HUDEP-2 (cell line): ENCODE data around the gene ABHD16A.

Experiments used
- DNase-seq, 76 experiments: peaks; one replicate each; lab custom pipeline; 2025; ENCODE audit not compliant: unreplicated experiment in 76 of 76; lab: John Stamatoyannopoulos, UW

Gene ABHD16A

DNA sequence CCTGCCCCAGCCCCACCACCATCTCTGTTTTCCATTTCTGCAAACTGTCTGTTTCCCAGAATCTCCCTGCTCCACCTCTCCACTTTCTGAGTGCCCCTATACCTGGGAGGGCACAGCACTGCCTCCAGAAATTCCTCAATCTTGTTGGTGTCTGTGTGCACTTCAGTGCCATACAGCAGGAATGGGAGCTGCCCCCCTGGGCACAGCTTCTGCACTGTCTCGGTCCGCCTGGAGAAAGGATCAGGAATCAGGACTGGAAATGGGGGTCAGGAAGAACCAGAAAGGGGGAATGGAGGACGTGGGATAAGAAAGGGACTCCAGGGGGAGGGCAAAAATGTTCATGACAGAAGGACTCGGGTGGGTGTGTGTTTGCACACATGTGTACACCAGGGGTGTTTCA lies 30.6 kb upstream of the ABHD16A start:
- DNase-seq = no peak

DNA sequence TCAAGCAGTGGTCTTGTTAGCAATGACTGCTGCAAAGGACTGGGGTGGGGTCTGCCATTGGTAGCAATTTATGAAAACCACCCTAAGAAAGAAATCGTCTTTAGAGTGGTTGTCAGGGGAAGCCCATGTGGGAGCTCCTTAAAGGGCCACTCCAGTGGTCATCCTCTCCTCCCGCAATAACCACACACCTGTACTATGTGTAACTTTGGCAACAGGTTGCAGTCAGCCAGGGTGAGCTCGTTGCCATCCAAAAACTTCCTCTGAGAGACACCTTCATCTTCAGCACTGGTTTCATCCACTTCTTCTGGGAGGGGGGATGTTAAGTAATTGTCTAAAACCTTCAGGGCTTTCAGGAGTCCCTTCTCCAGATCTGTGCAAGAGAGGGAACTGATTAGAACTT lies 28.9 kb upstream of the ABHD16A start:
- no peak for DNase-seq

DNA sequence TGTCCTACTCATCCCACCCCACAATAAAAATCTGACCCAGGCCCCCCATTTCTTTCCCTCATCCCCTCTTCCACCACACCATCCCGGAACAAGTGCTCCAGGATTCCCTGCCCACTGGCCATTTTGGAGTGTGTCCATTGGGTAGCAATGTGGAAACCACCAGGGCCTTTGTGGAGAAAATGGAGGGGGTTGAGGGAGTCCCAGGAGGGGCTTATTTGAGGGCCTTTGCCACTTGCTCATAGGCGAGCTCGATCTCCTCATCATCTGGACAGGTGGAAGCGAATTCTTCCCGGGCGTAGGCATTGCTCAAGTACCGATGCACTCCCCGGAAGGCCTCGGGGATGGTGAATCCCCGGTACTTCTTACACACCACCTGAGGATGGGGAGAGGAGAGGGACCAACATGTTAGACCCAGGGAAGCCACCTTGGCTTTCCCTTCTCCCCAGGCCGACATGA lies 27.5 kb upstream of the ABHD16A start:
- DNase-seq = no peak

DNA sequence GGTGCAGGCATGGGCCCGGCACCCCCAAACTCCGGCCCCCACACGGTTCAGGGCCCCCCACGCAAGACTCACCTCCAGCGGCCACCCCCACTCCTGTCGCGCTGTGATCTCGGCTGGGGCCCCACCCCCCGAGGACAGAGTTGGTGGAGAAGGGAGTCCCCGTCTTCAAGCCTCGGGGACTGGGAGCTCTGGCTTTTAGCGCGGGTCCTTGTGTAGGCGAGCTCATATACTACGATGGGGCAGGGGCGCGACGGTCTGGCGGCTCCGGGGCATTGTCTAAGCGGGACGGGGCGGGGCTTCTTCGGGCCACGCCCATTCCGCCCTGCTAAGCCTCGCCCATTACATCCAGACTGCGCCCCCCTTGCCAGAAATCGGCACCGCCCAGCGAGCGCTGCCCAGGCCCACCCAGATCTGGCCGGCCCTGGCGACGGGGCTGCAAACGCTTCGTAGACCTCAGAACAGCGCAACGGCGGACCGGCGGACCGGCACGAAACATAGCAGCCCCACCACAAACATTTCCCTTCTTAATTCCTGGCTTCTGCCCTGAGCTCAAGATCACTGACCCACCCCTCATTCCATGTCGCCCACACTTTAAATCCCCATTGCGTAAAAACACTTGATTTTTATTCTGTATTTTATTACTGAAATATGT lies 27.0 kb upstream of the ABHD16A start:
- peak in 60 of 76 experiments; percentile 15 to 99 (median 62) for DNase-seq

DNA sequence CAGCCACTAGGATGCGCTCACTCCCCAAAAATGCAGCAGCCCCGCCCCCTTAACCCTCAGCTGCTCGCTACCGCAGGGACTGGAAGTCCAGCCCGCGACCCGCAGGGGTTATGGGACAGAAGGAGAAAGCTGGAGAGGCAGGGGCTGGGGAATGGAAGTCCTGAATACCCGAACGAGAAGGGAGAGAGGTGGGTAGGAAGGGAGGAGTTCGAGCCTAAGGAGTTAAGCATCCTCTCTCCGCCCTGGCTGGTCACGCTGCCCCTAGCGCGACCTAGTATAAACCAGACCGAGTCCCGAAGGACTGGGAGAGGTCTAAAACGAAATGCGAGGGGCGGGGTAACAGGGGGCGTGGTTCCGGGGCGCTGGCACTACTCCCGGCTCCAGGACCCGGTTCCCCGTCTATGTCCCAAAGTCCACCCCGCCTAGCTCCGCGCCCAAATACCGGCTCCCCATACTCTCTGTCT lies 26.4 kb upstream of the ABHD16A start:
- peak in 73 of 76 experiments; percentile 39 to 99 (median 79) for DNase-seq

DNA sequence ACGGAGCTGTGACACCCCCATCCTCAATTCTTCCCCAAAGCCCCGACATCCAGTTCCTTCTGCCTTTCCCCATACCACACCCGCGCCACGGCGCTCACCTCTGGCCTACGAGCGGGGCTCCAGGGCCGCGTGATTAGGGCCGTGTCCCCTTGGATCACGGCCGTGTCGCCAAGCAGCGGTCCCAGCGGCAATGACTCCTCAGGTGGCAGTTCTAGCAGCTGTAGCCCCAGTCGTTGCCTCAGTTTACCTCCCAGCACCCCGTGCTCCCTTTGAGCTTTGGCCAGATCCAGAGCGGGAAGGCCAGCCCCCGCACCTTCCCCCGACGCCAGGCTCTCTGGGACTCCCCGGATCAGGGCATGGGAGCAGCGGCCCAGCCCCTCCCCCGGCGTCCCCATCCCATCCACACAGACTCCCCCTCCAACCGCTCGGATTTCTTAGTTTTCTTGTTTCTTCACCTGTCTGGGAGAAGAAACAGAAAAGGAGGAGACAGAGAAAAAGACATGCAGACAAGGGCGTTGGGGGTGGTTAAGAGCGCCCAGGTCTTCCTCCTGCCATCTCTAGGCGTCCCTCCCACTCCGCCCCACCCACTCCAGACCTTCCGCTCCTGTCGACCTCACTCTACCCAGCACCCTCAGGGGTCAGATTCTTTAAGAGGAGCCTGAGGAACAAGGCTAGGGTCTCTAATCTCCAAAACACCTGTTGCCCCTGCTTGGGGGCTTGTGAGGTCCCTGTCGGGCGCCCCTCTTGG lies 25.8 kb upstream of the ABHD16A start, which contains the start of gene DDAH2:
DDAH2 (minus strand) TSS at position 533 of the 748 bp plus-strand sequence; CDS start at position 395, 138 bp downstream.
- peak in 2 of 76 experiments; percentile 46 to 96 for DNase-seq

DNA sequence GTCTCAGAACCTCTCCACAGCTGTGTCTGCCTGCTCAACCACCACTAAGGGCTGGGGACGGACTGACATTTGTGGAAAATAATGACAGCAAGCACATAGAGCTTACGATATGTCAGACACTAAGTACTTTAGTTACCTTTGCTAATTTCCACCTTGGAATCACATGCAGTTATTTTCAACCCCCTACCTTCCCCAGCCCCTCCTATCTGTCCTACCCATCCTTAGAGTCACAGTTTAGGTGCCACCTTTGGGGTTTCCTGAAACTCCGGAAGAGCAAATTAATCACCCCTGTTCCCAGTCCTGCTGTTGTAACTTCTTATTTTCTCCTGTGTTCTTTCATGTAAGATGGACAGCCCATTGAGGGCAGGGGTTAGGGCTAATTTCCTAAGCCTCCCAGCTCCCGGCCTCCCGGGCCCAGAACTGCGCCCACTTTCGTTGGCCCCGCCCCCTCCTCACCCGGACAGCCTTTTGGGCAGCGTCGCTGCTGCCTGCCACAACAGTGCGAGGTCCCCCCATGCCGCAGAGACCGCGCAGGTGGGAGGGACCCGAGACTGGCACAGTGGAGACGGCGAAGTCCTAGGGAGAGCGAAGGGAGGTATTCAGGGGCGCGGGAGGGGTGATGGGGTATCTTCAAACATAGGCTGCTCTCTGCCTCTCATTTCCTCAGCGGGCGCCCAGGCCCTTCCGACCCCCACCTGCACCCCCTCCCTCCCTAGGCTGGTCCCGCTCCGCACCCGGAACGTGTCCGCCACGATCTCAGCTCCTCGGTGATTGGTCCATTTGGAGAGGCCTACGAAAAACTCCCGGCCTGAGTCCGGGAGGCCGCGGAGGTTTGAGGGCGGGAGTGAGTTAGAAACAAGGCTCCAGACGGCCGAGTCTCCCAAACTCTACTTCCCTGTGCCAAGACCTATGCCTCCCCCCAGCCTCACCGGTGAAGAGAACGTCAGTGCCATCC lies 24.9 kb upstream of the ABHD16A start:
- peak in 3 of 76 experiments; percentile 24 to 38 (median 26) for DNase-seq

DNA sequence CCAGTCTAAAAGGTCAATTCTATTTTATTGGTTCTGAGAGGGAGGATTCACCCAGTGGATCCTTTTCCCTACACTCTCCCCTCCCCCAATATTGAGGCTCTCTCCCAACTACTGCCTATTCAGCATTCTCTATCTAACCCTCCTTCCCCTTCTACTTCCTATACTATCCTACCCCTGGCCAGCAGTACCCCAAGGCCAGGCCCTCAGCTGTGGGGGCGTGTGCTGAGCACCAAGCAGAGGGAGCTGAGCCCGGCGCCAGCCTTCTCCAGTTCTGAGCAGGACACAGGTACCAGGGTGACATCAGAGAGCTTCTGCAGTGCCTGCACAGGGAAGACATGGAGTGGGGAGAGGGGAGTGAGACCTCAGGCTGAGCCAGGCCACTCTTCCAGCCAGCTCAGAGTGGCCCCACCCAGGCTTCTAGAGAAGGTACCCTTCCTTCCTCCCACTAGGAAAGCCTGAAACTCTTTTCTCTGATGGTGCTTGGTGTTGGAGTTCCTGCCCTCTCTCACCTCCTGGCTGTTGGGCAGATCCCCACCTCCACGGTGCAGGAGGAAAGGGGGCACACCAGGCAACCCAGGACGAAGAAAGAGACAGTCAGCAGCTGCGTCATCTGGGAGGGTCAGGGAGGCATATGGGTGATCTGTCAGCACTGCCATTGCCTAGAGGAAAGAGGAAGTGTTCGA lies 24.1 kb upstream of the ABHD16A start:
- DNase-seq = peak in 27 of 76 experiments; percentile 18 to 47 (median 32)

DNA sequence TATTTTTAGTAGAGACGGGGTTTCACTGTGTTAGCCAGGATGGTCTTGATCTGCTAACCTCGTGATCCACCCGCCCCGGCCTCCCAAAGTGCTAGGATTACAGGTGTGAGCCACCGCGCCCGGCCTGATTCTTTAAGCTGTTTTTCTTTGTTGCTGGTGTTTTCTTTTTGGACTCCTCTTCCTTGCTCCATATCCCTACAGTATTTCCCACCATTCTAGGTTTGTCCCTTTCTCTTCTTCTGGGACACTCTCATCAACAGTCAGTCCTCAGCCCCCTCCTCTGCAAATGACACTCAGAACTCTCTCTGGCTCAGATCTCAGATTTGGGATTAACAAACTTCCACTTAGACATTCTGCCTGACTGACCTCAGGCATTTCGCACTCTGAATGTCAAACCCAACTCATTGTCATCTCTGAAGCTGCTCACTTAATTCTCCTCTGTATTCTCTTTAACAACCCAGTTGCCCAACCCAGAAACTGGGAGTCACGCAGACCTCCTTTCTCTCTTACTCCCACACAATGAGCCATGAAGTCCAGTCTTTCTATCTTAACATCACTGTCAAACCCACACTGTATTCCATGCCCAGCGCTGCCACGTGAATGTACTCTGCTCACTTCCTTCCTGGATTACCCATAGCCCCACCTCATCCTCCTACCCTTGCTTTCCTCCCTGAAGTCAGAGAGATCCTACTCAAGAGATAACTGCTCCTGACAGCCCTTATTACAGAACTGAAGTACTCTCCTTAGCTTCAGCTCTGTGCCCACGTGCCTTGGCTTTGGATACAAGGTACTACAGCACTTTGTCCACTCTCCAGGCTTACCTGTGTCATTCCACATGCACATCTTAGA lies 22.6 kb upstream of the ABHD16A start:
- DNase-seq = peak in 27 of 76 experiments; percentile 8 to 53 (median 31)

DNA sequence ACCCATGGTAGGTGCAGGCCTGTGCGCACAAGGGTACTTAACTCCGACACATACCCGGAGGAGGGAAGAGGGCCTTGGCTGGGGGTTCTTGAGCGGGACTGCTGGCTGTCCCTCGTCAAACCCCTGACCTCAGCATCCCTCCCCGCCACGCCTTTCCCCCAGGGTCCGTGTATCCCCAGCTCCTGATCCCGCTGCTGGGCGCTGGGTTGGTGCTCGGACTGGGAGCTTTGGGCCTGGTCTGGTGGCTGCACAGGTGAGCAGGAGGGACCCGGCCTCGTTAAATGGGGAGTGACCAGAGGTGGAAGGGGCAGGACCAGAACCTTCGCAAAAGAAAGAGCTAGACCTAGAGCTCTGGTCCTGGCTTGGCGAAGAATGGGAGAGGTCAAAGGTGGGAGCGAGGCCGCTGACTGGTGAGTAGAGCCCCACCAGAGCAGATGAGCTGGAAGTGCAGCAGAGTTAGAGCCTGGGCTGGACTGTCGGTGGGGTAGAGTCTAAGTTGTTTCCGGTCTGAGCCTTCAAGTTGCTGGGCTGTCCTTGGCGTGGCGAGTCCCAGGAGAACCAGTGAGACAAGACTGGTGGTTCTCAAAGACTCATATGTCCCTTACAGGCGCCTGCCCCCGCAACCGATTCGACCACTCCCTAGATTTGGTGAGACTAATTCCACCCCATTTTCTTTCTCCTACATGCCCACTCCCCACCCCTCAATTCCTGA lies 21.0 kb upstream of the ABHD16A start:
- no peak for DNase-seq

DNA sequence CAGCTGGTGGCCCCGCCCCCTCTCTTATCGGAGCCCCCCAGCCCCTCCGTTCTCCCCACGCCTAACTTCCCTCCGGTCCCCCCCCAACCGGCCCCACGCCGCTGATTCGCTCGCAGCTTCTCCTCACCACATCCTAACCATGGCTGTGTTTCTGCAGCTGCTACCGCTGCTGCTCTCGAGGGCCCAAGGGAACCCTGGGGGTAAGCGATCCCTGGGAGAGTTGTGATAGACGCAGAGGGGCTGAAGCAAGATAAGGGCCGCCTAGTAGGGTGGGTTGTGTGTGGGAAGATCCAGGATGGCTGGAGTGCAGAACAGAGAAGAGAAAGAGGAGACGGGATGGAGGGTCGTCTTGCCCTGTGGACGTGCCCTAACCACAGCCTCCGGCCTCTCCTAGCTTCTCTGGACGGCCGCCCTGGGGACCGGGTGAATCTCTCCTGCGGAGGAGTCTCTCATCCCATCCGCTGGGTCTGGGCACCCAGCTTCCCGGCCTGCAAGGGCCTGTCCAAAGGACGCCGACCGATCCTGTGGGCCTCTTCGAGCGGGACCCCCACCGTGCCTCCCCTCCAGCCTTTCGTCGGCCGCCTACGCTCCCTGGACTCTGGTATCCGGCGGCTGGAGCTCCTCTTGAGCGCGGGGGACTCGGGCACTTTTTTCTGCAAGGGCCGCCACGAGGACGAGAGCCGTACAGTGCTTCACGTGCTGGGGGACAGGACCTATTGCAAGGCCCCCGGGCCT lies 20.3 kb upstream of the ABHD16A start, which contains the start of gene MPIG6B:
MPIG6B (plus strand) TSS at position 129 of the 735 bp plus-strand sequence; CDS start at position 140, 11 bp downstream.
- no peak for DNase-seq

DNA sequence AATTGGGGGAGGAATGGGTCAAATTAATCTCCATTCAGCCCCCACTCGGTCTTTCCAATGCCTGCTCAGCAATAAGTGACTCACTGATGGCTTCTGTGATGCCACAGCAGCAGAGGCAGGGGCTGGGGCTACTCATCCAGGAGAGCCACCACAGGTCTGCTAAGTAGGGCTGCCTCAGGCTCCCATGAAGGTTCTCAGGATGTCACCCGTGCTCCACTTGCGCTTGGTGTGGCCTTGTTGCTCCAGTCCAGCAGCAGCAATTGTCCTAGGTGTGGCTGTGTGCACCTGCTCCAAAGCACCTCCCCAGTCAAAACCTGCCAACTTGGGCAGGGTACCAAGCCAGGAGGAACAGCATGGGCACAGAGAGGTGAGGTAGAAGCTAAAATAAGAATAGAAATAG lies 19.0 kb upstream of the ABHD16A start:
- DNase-seq = no peak

DNA sequence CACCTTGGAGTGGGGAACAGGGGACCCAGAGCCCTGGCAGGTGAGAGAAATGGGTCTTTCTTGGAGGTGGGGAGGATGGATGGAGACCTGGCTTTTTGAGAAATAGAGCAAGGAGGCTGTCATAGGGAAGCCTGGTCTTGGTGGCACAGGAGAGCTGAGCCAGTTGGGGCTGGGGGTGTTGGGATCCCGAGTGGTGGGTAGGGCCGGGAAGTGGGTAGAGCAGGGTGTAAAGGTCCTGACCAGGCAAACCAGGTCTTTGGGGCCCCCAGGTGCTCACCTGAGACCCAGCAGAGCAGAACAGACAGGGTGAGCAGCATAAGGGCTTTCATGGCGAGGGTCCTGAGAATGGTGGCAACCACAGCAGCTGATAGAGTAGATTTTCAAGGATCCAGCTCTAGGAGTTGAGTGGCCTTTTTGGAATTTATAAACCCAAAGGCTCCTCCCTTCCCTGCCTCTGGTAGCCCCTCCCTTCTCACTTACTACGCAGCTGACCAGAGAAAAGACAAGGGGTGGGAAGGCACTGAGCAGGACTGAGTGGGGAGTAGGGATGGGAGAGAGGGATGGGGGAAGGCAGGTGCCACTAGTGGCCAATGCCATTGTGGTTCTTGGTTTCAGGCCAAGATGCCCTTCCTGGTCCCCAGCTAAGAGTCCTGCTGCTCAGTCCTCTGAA lies 18.4 kb upstream of the ABHD16A start, which contains the start of gene LY6G6C:
LY6G6C (minus strand) TSS at position 396 of the 670 bp plus-strand sequence; CDS start at position 329, 67 bp downstream.
- no peak for DNase-seq

DNA sequence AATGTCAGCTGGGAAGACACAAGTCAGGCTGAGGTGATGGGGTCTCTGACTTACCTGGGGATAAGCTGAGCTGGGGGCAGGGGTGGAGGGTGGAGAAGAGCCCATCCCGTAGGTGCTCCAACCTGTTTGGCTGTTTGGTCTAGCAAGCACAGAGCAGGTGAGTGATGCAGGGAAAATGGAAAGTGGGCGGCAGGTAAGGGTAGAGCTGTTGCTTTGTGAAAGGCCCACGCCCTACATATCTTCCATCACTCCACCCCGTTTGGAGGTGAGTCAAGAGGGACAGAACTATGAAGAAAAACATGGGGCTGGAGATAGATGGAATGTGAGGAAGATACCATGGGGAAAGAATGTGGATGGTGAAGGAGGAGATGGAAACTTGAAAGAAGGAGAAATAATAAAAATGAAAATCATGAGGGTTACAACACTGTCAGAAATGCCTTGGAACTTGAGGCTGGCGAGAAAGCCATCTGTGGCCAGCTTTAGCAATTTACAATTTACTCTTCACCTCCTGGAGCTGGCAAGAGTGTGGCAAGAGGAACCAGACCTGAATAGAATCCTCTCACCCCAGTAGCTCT lies 17.2 kb upstream of the ABHD16A start:
- no peak for DNase-seq

DNA sequence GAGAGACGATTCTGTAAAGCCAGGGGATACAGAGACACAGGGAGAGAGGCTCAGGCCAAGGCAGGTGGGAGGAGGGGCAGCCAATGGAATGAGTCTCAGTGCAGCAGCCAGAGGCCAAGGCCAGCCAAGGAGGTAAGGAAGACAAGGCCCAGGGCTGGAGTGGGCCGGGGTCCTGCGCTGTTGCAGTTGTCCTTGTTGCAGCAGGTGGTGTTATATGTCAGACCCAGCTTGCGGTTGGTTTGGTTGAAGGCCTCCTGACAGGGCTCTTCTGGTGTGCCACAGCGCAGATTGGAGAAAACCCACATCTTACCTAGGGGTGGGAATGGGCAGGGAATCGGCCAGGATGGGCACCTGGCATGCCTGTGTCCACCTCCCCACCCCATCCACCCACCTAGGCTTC lies 15.9 kb upstream of the ABHD16A start:
- no peak for DNase-seq

DNA sequence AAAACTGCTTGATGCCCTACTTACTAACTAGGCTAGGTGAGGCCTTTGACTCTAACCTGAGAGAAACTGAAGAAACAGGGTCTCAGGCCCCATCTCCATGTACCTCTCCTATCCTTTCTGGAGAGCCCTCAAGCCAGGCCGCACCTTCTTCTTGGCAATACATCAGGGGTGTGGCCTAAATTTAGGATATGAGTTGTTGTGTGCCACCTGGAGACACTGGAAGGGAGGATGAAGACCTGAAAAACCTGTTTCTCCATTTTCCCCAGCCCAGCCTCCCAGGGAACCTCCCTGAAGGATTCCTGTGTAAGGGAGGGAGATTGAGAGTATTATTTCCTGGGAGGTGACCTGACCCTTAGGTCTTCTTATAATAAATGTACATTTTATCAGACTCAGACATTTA lies 15.1 kb upstream of the ABHD16A start:
- no peak for DNase-seq
